SJSA1 (cell line): ENCODE data around the gene VPS9D1. TPM values are rescaled to one million over a fixed set of nuclear protein-coding genes. Genes with fewer than 3 reads are reported as not detected.

Experiments
- DNase-seq, 2 experiments: peaks; one replicate each; pipeline ENCODE4 v3.0.0-alpha.2; 2015 to 2020; ENCODE audit warnings: low spot score in 2 of 2, low read depth in 1 of 2
- H3K27ac ChIP-seq: fragments of 250-450 bp; sonication (Bioruptor Pico); 2 replicates; pipeline ENCODE4 v1.5.1; 2020; ENCODE audit warnings: mild to moderate bottlenecking, moderate library complexity
- H3K27me3 ChIP-seq: fragments of 250-450 bp; sonication (Bioruptor Pico); replicated peaks from 2 replicates; pipeline ENCODE4 v1.5.1; 2020; ENCODE audit warnings: mild to moderate bottlenecking, moderate library complexity
- H3K36me3 ChIP-seq: fragments of 250-450 bp; sonication (Bioruptor Pico); 2 replicates; pipeline ENCODE4 v1.5.1; 2020; ENCODE audit warnings: mild to moderate bottlenecking
- H3K4me1 ChIP-seq: fragments of 250-450 bp; sonication (Bioruptor Pico); replicated peaks from 2 replicates; pipeline ENCODE4 v1.6.1; 2021; ENCODE audit warnings: mild to moderate bottlenecking
- H3K4me3 ChIP-seq: fragments of 250-450 bp; sonication (Bioruptor Pico); 2 replicates; pipeline ENCODE4 v1.5.1; 2020; ENCODE audit warnings: mild to moderate bottlenecking
- H3K9me3 ChIP-seq: fragments of 250-450 bp; sonication (Bioruptor Pico); replicated peaks from 2 replicates; pipeline ENCODE4 v1.5.1; 2020; ENCODE audit warnings: mild to moderate bottlenecking
- total RNA-seq: library from RNA; depleted of rRNA; stranded (reverse); fragments of >200 nt; shearing (Covaris generic); gene quantifications from 2 replicates; pipeline ENCODE4 v1.2.3, GENCODE V29; 2014

VPS9D1 gene
- total RNA-seq, 1 experiment from 2014 or later = 4.5 TPM

- H3K36me3 ChIP-seq = peaks cover 76% of the 10 kb centered on the region
- H3K9me3 ChIP-seq = no peaks in the 10 kb centered on the region; the same call in 1 of the 2 replicates
- H3K27ac ChIP-seq = no peak overlapping the region
- H3K27me3 ChIP-seq = no peaks in the 10 kb centered on the region
- no peak overlapping the region; the same call in 1 of the 2 replicates for H3K4me3 ChIP-seq
- no peak for DNase-seq
- H3K4me1 ChIP-seq = peaks cover 30% of the 10 kb centered on the region
Observed at GRCh38 chr16:89723279-89724250, 2.9 kb upstream of the VPS9D1 start.

- H3K9me3 ChIP-seq = no peaks in the 10 kb centered on the region; the same call in 1 of the 2 replicates
- DNase-seq = no peak
- H3K27me3 ChIP-seq = no peaks in the 10 kb centered on the region
- no peak overlapping the region for H3K27ac ChIP-seq
- H3K36me3 ChIP-seq = peaks cover 67% of the 10 kb centered on the region
- peaks cover 30% of the 10 kb centered on the region for H3K4me1 ChIP-seq
- peak overlapping the region; percentile 83 for H3K4me3 ChIP-seq
Observed at GRCh38 chr16:89722392-89723278, 1.9 kb upstream of the VPS9D1 start.

GRCh38 chr16:89721546-89722391, 1.1 kb upstream of the VPS9D1 start:
- Histone ChIP-seq H3K9me3 (no peaks in the 10 kb centered on the region; the same call in 1 of the 2 replicates), H3K4me1 (peaks cover 30% of the 10 kb centered on the region), H3K27ac (peak overlapping the region; percentile 65), H3K36me3 (peaks cover 58% of the 10 kb centered on the region), H3K27me3 (no peaks in the 10 kb centered on the region), H3K4me3 (peak overlapping the region; percentile 83)
- DNase-seq = peak; percentile 64 to 71

- Histone ChIP-seq H3K27ac (peak overlapping the region; percentile 65), H3K27me3 (no peaks in the 10 kb centered on the region), H3K9me3 (no peaks in the 10 kb centered on the region; the same call in 1 of the 2 replicates), H3K4me3 (peak overlapping the region; percentile 83), H3K36me3 (peaks cover 46% of the 10 kb centered on the region), H3K4me1 (peaks cover 30% of the 10 kb centered on the region)
- DNase-seq = peak in 1 of 2 experiments; percentile 46
Observed at GRCh38 chr16:89720551-89720812, 216 bp downstream of the VPS9D1 start.

GRCh38 chr16:89717688-89718505, 2.8 kb downstream of the VPS9D1 start:
- Histone ChIP-seq H3K27me3 (no peaks in the 10 kb centered on the region), H3K36me3 (peaks cover 24% of the 10 kb centered on the region), H3K4me3 (no peak overlapping the region), H3K4me1 (peaks cover 28% of the 10 kb centered on the region), H3K27ac (no peak overlapping the region), H3K9me3 (no peaks in the 10 kb centered on the region; the same call in 1 of the 2 replicates)
- no peak for DNase-seq

- peaks cover 20% of the 10 kb centered on the region for H3K4me1 ChIP-seq
- H3K9me3 ChIP-seq = no peaks in the 10 kb centered on the region; the same call in 1 of the 2 replicates
- H3K27ac ChIP-seq = no peak overlapping the region
- H3K36me3 ChIP-seq = peaks cover 16% of the 10 kb centered on the region
- no peak for DNase-seq
- H3K27me3 ChIP-seq = no peaks in the 10 kb centered on the region
- H3K4me3 ChIP-seq = no peak overlapping the region
Observed at GRCh38 chr16:89716916-89717687, 3.6 kb downstream of the VPS9D1 start.

- Histone ChIP-seq H3K9me3 (no peaks in the 10 kb centered on the region; the same call in 1 of the 2 replicates), H3K4me1 (peaks cover 14% of the 10 kb centered on the region), H3K36me3 (peaks cover 10% of the 10 kb centered on the region), H3K27me3 (no peaks in the 10 kb centered on the region), H3K4me3 (no peak overlapping the region), H3K27ac (no peak overlapping the region)
- DNase-seq = peak in 1 of 2 experiments; percentile 48
Observed at GRCh38 chr16:89716493-89716892, 4.2 kb downstream of the VPS9D1 start.

GRCh38 chr16:89712274-89712781, 8.4 kb downstream of the VPS9D1 start:
- Histone ChIP-seq H3K27ac (no peak overlapping the region), H3K4me1 (no peaks in the 10 kb centered on the region), H3K9me3 (no peaks in the 10 kb centered on the region), H3K36me3 (no peaks in the 10 kb centered on the region), H3K4me3 (no peak overlapping the region), H3K27me3 (no peaks in the 10 kb centered on the region)
- no peak for DNase-seq

GRCh38 chr16:89711601-89712273, 9.0 kb downstream of the VPS9D1 start:
- Histone ChIP-seq H3K9me3 (no peaks in the 10 kb centered on the region), H3K27me3 (no peaks in the 10 kb centered on the region), H3K36me3 (no peaks in the 10 kb centered on the region), H3K4me3 (no peak overlapping the region), H3K27ac (no peak overlapping the region), H3K4me1 (no peaks in the 10 kb centered on the region)
- peak in 1 of 2 experiments; percentile 49 for DNase-seq

GRCh38 chr16:89710709-89711564, 9.8 kb downstream of the VPS9D1 start:
- Histone ChIP-seq H3K9me3 (no peaks in the 10 kb centered on the region), H3K27me3 (no peaks in the 10 kb centered on the region), H3K4me3 (no peak overlapping the region), H3K27ac (no peak overlapping the region), H3K4me1 (peaks cover 4% of the 10 kb centered on the region), H3K36me3 (no peaks in the 10 kb centered on the region)
- peak in 1 of 2 experiments; percentile 47 for DNase-seq
